Measurements from ENCODE around the gene ARID1B.
"Not testable (repeated sequence)": the region's sequence is repeated elsewhere in the genome, so short reads cannot be mapped to it uniquely, and the experiment has no call there.

Gene ARID1B

DNA sequence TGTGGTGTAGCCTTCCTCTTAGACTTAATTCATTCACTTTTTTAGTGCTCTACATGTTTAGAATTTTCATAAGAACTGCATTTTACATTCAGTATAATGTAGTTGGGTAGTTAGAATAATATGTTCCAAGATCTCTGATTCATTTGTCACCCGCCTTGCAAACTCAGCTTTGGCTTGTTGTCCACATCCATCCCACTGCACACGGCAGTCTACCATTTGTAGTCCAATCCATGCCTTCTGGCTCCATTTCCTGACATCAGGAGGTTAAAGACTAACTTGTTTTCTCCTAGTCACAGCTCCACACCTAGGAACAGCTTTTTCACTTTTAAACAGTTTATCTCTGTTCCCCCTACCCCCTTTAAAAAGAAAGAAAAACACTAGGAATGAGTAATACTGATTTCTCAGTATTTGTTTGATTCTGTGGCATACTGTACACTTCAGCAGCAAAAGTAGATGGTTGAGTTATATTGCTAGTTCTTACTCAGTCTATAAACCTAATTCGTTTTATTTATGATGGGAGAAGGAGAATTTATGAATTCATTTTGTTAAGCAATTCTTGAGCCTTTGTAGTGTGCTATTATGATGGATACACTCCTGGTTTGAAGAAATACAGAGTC lies 180.9 kb downstream of the ARID1B start:
- no peak for DNase-seq (ENCODE audit: low read depth in 2 of 2)

DNA sequence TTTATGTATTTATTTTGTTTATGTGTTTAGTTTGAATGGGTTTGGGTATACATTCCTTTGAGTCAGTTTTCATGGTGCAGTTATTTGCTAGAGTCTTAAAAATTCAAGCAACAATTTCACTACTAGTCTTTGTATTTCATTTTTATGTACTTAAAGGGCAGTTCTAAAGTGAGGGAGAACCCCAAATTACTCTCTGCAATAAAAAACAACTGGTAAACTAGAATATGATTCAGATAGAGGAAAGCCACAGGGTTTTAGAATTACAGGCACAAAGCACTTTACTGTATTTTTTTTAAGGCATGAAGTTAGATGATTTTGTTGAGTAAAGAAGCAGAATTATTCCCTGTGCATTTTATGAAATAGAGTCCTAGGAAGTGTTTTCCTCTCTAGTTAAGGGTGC lies 183.3 kb downstream of the ARID1B start:
- no peak for DNase-seq (ENCODE audit: low read depth in 2 of 2)

DNA sequence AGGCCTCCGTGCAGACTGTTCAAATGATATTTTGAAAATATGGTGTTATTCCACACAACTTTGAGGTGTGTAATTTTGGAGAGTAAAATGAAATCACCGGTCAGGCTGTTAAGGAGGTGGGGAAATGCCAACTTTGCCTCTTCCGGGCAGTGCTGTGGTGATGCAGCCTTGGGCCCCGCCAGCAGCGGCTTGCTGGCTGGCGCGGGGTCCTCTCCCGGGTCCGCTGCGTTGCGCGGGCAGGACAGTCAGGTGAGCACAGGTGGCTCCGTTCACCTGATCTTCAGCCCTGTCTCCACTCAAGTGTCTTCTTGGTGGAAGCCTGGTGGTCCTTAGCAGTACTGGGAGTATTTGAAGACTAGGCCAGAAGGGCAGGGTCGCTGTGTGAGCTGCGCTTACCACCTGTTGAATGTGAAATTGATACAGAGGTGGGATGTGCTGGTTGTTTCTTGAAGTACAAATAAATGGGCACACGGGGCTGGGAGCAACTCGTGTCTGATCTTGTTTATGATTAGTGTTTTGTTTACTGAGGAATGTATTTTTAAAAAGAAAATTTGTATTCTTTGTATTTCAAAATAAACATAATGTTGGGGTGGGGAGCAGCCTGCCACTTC lies 184.2 kb downstream of the ARID1B start:
- no peak for DNase-seq (ENCODE audit: low read depth in 2 of 2)

DNA sequence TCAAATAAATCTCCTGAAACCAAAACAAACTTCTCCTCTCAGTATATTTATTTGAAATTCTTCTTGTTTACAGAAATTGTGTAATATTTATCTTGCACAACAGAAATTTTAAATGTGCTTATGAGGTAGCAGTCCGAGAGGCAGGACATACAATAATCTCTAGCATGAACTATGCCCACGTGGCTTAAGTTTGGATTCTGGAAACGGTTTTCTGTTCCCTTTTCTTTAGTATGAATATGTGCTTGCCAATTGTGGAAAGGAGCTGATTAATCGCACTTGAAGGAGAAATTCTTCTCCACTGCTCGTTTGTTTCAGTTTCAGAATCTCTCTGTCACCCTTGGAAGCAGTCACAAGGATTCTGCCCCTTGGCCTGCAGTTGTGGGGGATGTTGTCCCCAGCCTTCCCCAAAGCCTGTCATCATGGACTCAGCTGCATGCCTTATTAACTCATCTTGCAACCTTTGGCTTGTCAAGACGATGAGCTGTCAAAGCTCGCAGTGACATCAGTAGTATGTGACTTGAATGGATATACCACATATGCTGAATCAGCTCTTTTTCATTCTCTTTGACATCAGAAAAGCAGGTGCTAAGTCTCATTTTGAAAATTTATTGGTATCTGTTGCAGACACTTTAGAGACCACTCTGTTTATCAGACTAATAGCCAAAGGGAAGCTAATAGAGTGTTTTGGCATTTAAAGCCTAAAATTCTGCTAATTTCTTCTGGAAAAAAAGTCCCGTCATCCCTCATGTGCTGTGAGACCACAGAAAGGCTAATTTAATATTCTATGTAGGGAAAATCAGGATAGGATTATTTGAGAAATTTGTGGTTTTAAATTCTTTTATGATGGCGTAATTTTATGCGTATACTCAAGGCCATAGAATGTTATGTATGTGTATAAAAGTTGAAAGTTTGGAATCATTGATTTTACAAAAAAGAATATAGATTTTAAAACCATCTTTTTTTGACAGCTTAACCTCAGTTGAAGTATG lies 186.8 kb downstream of the ARID1B start:
- no peak for DNase-seq (ENCODE audit: low read depth in 2 of 2)

DNA sequence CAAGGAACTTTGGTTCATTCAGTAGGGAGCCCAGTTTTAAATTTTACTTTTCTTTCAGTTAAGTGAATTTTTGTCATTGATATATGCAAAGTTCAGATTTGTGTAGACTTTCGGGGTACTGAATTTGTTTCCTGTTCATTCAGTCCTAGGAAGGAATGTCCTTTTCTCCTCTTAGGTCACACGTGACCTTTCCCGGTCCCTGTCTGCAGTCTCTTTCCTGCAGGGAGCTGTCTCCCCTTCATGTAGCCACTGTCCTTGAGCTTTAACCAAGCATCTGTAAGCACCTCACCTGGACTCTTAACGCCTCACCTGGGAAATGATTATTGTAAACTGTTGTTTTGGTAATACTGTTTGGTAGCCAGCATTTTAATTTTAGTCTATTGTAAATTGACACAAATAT lies 190.7 kb downstream of the ARID1B start:
- no peak for DNase-seq (ENCODE audit: low read depth in 2 of 2)

DNA sequence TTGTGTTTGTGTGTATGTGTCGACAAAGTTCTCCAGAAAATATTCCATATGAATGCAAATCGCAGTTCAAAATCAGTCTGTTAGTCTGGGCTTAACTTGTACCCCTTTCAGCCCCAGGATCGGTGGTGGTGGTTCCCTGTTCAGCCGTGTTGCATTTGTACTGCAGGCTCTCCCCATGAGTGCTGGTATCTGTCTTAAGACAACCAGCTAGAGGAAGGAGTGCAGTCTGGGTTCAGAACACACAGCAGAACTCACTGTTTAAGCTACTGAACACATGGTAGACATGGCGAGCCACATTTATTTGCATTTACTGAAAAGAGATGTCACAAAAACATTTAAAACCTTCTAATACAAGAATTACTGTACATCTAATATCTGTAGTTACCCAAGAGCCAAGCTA lies 192.1 kb downstream of the ARID1B start:
- DNase-seq (ENCODE audit: low read depth in 2 of 2): no peak

DNA sequence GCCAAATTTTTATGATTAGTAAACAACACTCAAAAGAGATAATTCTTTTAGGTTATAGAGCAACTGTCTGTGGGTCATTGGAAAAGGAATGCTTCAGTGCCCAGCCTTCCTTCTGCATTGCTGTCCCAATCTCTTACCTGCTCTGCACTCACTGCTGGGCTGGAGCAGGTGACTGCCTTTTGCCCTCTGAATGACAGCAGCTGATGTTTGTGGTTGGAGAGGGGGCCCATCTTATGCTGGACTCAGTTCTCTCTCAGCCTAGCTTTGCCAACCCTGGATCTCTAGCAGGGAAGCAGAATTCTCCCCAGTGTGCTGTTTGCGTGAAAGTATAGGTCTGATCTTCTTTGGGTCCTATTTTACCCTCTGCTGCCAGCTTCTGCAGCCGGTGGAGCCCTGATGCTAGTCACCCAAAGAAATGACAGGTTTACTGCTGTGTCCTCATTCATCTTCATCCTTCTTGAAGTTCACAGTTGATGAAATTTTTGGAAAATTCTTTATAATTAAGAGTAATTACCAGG lies 193.5 kb downstream of the ARID1B start:
- no peak for DNase-seq (ENCODE audit: low read depth in 2 of 2)

DNA sequence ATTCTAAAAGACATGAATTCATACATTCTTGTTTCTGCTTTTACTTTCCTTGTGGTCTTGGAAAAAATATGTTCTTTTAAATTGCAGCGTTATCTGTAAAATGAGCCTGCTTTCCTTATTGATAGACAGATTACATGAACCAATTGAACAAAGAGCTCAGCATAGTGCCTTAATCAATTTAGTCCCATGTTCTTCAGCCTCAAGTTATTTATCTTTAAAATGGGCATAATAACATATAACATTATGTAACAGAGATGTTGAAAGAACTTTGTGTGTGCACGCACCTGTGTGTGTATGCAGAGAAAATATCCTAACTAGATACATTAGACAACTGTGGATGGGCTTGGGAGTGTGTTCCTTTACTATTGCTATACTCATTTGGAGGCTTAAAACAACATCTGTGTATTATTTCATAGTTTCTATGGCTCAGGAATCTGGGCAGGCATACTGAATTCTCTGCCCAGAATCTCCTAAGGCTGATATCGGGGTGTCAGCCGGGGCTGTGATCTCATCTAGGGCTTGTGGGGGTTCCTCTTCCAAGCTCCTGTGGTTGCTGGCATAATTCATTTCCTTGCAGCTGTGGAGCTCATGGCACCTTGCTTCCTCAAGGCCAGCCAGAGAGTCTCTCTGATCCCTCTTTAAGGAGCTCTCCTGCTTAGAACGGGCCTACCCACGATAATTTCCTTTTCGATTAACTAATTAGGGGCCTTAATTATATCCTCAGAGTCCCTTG lies 194.1 kb downstream of the ARID1B start:
- no peak for DNase-seq (ENCODE audit: low read depth in 2 of 2)

DNA sequence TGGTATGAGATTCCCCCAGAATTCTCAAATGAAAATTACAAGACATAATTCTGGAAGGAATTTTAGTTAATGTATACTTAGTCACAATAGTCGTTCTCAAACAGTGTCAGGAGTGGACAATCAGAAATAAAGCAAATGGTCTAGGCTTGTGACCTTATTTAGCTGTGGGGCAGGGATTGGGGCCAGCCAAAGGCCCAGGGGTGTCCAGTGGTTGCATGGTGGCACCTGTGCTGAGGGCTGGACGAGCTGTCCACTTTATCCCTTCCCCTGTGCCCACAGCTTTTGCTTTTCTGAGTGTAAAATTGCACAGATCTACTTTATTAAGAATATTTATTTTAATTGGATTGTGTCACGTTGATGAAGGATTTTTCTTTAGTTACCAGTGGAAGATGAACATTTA lies 195.0 kb downstream of the ARID1B start:
- no peak for DNase-seq (ENCODE audit: low read depth in 2 of 2)

DNA sequence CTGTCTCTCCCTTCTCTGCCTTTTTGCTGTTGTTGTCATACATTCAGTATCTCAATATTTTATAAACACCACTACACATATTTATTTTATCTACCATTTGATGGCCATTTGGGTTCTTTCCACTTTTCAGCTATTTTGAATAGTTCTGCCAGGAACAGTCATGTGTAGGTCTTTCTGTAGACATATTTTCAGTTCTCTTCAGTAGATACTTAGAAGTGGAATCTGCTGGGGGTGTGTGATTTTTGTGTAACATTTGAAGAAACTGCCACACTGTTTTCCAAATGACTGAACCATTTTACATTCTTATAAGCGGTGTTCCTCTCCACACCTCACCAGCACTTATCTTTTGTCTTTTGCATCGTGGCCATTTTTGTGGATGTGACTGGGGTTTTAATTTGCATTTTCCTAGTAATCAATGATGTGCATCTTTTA lies 197.7 kb downstream of the ARID1B start:
- DNase-seq (ENCODE audit: low read depth in 2 of 2): no peak

DNA sequence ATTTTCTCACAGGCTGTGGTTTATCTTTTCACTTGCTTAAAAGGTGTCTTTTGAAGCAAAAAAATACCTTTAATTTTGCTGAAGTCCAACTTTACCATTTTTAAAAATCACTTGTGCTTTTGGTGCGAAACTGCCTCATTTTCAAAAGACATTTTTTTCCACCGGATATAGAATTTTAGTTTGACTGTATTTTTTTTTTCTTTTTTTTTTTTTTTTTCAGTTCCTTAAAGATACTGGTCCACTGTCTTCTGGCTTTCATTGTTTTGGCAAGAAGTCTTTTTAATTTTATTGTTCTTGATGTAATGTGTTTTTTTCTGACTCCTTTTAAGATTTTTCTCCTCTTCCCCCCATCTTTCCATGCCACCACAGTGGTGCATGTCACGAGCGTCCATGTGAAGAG lies 198.2 kb downstream of the ARID1B start:
- no peak for DNase-seq (ENCODE audit: low read depth in 2 of 2)

DNA sequence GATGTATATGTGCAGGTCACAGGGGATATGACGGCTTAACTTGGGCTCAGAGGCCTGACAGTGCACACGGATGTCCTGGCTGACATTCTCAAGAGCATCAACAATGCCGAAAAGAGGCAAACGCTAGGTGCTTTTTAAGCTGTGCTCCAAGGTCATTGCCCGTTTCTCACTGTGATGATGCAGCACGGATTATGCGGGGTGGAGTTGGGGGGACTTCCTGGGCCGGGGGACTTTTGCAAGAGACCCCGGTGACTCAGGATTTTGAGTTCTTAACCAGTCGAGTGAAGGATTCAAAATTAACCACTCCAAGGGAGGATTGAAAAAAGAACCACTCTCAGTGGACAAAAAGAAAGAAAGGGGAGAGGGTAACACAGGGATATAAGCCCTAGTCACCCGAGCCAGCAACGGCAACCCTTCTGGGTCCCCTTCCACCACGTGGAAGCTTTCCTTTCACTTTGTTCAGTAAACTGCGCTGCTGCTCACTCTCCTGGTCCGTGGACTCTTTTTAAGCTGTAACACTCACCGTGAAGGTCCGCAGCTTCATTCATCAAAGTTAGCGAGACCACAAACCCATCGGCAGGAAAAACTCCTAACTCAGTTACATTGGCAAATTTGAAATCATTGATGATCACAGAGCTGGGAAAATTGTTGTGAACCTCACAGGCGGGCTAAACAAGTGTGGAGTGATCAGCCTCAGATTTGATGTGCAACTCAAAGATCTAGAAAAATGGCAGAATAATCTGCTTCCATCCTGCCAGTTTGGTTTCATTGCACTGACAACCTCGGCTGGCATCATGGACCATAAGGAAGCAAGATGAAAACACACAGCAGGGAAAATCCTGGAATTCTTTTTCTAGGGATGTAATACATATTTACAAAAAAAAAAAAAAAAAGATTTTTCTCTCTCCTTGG lies 199.3 kb downstream of the ARID1B start:
- no peak for DNase-seq (ENCODE audit: low read depth in 2 of 2)

DNA sequence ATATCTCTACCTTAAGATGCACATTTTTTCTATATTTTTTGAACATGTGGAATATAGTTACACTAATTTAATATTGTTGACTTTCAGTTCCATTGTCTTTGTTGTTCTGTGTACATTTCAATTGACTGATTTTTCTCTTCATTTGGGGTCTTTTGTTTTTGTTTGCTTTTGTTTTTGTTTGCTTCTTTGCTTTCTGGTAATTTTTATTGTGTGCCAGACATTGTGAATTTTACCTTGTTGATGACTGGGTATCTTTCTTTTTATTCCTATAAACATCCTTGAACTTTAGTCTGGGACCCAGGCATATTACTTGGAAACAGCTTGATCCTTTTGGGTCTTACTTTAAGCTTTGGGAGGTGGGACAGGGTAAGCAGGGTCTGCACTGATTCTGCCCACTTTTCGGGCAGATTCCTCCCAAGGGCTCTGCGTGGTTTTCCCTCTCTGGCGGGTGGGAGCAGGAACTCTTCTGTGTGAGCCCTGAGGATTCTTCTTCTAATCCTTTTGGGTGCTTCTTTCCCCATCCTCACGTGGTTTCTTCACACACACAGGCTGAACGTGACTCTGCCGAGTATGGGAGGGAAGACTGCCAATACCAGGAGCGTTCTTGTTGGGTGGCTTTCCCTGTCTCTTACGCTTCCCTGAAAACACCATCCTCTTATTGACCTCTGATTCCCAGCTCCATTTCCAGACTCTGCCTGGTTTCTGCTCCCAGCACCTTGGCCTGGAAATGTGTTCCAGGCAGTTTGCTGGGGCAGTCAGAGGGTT lies 200.5 kb downstream of the ARID1B start:
- DNase-seq (ENCODE audit: low read depth in 2 of 2): no peak

DNA sequence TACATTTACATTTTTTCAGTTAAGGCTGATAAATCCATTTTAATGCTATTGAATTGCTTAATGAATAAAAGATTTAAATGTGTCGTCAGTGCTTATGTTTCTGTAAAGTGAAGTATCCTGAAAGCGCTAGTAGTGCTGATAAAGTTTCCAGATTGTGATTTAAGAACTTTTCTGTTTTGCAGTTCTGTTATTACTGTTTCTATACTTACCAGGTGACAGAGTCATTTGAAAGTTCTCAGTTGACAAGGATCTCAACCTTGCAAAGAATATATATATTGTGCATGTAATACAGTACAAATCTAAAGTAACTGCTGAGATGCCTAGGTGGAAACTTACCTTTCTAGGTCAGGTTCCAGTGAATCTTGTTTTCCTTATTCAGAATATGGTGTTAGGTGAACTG lies 201.8 kb downstream of the ARID1B start:
- no peak for DNase-seq (ENCODE audit: low read depth in 2 of 2)

DNA sequence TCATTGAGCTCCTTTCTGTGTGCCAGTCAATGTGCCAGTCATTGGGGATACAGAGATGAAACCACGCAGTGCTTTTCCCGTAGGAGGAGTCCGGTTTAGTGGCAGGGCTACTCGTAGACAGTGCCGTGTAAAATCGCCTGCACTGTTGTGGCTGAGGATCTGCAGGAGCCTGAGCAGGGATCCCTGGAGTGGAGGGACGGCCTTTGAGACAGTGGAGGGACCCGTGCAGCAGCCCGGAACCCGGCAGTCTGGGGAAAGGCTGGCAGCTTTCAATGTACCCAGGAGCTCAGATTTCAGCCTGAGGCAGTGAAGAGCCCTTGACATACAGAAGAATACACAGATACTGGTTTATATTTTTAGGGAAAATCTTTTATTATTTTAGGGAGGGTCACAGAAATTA lies 203.3 kb downstream of the ARID1B start:
- no peak for DNase-seq (ENCODE audit: low read depth in 2 of 2)

DNA sequence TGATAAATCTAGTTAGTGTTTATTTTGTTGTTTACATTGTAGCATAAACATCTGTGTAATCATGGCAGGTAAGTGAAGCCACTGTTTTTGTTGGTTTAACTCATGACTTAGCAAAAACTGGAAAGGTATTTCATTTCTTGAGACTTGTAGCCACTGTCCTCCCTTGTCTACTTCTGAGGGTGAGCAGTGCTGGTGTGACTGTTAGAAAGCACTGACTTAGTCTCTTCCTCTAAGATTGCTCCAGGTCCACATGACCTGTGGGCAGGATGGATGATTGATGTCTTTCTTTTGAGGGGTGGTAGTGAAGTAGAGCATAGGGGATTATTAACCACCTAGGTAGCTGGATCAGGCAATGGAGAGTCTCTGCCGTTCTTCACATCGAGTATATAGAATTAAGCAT lies 203.8 kb downstream of the ARID1B start:
- DNase-seq (ENCODE audit: low read depth in 2 of 2): no peak

DNA sequence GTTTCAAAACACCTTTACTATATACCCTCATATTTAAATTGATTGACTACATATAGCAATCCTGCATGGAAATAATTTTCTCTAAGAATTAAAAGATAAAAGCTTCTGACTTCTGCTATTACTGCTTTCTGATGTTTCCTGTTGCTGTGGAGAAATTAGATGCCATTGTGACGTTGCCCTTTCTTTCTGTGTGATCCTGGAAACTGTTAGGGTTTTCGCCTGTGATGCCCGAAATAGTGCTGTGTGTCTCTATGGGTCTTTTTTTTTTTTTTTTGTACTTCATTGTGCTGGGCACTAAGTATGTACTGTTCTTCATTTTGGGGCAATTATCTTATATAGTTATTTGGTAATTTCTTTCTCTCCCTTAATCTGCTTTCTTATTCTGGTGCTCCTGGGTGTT lies 205.0 kb downstream of the ARID1B start:
- DNase-seq (ENCODE audit: low read depth in 2 of 2): no peak

DNA sequence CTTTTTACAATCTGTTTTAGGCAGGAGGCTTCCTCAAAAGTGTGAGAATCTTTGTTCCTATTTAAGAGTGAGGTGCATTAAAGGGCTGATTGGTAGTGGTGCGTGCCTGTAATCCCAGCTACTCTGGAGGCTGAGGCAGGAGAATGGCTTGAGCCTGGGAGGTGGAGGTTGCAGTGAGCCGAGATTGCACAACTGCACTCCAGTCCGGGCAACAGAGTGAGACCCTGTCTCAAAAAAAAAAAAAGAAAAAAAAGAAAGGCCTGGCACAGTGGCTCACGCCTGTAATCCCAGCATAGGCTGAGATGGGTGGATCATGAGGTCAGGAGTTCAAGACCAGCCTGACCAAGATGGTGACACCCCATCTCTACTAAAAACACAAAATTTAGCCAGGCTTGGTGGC lies 205.7 kb downstream of the ARID1B start:
- not testable (repeated sequence) for DNase-seq (ENCODE audit: low read depth in 2 of 2)

DNA sequence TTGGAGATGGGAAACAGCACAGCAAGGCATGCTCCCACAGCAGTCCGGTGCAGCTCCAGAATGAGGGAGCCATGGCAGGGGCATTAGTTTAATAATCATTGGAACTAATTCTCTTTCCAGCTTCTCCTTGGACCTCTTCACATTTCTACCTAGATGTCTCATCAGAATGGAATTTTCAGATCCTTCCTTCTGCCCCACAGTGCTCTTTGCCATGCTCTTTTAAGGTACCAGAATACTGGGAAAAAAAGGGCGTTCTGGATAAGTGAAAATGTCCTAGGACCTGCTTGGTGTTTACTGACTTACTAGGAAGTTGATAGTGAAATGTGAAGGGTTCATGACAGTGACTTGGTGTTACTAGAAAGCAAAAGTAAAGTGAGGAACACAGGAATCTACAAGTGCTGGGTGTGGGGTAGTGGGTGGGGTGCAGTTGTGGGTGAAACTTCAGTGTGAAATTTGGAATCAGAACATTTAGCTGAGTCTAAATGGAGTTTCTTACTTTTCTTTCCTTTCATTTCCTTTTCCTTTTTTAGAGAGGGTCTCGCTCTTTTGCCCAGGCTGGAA lies 207.1 kb downstream of the ARID1B start:
- DNase-seq (ENCODE audit: low read depth in 2 of 2): no peak

DNA sequence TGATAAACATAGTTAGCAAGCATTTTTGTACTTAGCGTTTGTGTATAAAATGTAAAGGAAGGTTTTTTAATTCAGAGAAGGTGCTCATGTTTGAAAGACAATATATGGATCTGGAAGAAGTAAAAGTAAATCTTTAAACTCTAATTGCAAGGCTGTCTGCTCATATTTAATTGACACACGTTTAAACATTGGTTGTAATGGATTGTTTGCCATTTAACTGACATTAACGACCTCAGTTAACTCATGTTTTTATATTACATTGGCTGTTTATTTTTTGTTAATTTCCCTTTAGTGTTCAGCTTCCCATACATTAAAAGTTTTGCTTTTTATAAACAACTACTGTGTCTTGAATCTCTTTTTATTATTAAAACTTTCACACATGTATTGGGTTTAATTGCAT lies 208.1 kb downstream of the ARID1B start:
- no peak for DNase-seq (ENCODE audit: low read depth in 2 of 2)

Data from stimulated activated CD8-positive, alpha-beta memory T cell treated with anti-CD3 and anti-CD28 coated beads, Interleukin-2, amount 100 ng/mL, for 1 hour (primary cell).